Stimulated activated CD4-positive, alpha-beta T cell treated with anti-CD3 and anti-CD28 coated beads, Interleukin-1b, Interleukin-23, amount 100 ng/mL, for 48 hours (primary cell): Measurements from ENCODE around the gene TMPRSS13.
"Not testable (repeated sequence)": the region's sequence is repeated elsewhere in the genome, so short reads cannot be mapped to it uniquely, and the experiment has no call there.

ENCODE experiments used
- DNase-seq: peaks from one replicate; pipeline ENCODE4 v3.0.0-alpha.2; 2020

Gene TMPRSS13

GRCh38 chr11:117928446-117929141 is 608 bp downstream of the TMPRSS13 start:
- DNase-seq: no peak

GRCh38 chr11:117927926-117928325 is 1.3 kb downstream of the TMPRSS13 start:
- no peak for DNase-seq

- not testable (repeated sequence) for DNase-seq
These were observed 3.0 kb downstream of the TMPRSS13 start for GRCh38 chr11:117926166-117926565.

GRCh38 chr11:117925198-117925925 is 3.8 kb downstream of the TMPRSS13 start:
- DNase-seq: no peak

- DNase-seq: no peak
These were observed 4.5 kb downstream of the TMPRSS13 start for GRCh38 chr11:117924631-117925170.

- no peak for DNase-seq
These were observed 5.4 kb downstream of the TMPRSS13 start for GRCh38 chr11:117923773-117924172.

- no peak for DNase-seq
These were observed 5.9 kb downstream of the TMPRSS13 start for GRCh38 chr11:117923275-117923674.

GRCh38 chr11:117921893-117922292 is 7.3 kb downstream of the TMPRSS13 start:
- DNase-seq: no peak

- DNase-seq: no peak
These were observed 7.7 kb downstream of the TMPRSS13 start for GRCh38 chr11:117921456-117921855.

GRCh38 chr11:117919781-117920221 is 9.4 kb downstream of the TMPRSS13 start:
- peak; percentile 46 for DNase-seq

GRCh38 chr11:117919341-117919740 is 9.9 kb downstream of the TMPRSS13 start:
- no peak for DNase-seq

- DNase-seq: no peak
These were observed 10.6 kb downstream of the TMPRSS13 start for GRCh38 chr11:117918366-117919255.

GRCh38 chr11:117917591-117918151 is 11.5 kb downstream of the TMPRSS13 start:
- DNase-seq: no peak

- no peak for DNase-seq
These were observed 12.2 kb downstream of the TMPRSS13 start for GRCh38 chr11:117916956-117917355.

GRCh38 chr11:117915672-117916235 is 13.4 kb downstream of the TMPRSS13 start:
- DNase-seq: no peak

- no peak for DNase-seq
These were observed 14.1 kb downstream of the TMPRSS13 start for GRCh38 chr11:117914991-117915618.

GRCh38 chr11:117914398-117914761 is 14.8 kb downstream of the TMPRSS13 start:
- no peak for DNase-seq

GRCh38 chr11:117913736-117914397 is 15.3 kb downstream of the TMPRSS13 start:
- DNase-seq: no peak

GRCh38 chr11:117912497-117912896 is 16.7 kb downstream of the TMPRSS13 start:
- no peak for DNase-seq

- no peak for DNase-seq
These were observed 17.5 kb downstream of the TMPRSS13 start for GRCh38 chr11:117911694-117912093.

- no peak for DNase-seq
These were observed 18.1 kb downstream of the TMPRSS13 start for GRCh38 chr11:117910941-117911655.
